ENCODE data around the gene MRO.

MRO gene

GRCh38 chr18:50816419-50817166 is 3.2 kb downstream of the MRO start:
- H3K27me3 ChIP-seq (ENCODE audit: control insufficient read depth, insufficient read depth, low read length) = no peaks in the 10 kb centered on the region
- H3K36me3 ChIP-seq (ENCODE audit: control insufficient read depth, insufficient read depth, low read length) = no peaks in the 10 kb centered on the region
- peaks cover 3% of the 10 kb centered on the region; the same call in 1 of the 2 replicates for H3K4me1 ChIP-seq (ENCODE audit: control insufficient read depth, insufficient read depth, low read length)
- H3K4me3 ChIP-seq (ENCODE audit: low read length) = no peak overlapping the region
- H3K9me3 ChIP-seq (ENCODE audit: control insufficient read depth, insufficient read depth, low read length) = no peaks in the 10 kb centered on the region; the same call in 1 of the 2 replicates
- H3K27ac ChIP-seq (ENCODE audit: low read length) = no peak overlapping the region
- WGBS (ENCODE audit: insufficient coverage, insufficient read length) = no CpG with 5 or more reads among the region's 7 CpGs
- no peak for DNase-seq (ENCODE audit: low read depth, low spot score)

DNA sequence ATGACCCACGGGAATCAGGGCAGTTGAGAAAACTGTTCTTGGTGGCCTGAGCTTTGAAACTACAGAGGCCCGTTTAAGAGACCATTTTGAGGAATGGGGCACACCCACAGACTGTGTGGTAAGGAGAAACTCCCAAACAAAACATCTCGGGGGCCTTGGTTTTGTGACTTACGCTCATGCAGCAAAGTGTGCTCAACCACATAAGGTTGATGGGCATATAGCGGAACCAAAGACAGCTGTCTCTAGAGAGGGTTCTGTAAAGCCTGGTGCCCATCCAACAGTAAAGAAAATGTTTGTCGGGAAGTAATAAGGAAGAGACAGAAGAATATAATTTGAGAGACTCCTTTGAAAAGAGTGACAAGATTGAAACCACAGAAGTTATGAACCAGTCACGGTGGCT is 5.4 kb downstream of the MRO start:
- DNase-seq (ENCODE audit: low read depth, low spot score) = no peak
- WGBS (ENCODE audit: insufficient coverage, insufficient read length) = no CpG with 5 or more reads among the region's 7 CpGs
- no peak overlapping the region for H3K4me3 ChIP-seq (ENCODE audit: low read length)
- H3K27me3 ChIP-seq (ENCODE audit: control insufficient read depth, insufficient read depth, low read length) = no peaks in the 10 kb centered on the region
- no peaks in the 10 kb centered on the region; the same call in 1 of the 2 replicates for H3K9me3 ChIP-seq (ENCODE audit: control insufficient read depth, insufficient read depth, low read length)
- H3K4me1 ChIP-seq (ENCODE audit: control insufficient read depth, insufficient read depth, low read length) = no peaks in the 10 kb centered on the region
- H3K27ac ChIP-seq (ENCODE audit: low read length) = no peak overlapping the region
- H3K36me3 ChIP-seq (ENCODE audit: control insufficient read depth, insufficient read depth, low read length) = no peaks in the 10 kb centered on the region

GRCh38 chr18:50813353-50813752 is 6.5 kb downstream of the MRO start:
- Histone ChIP-seq H3K4me3 (ENCODE audit: low read length) (no peak overlapping the region), H3K4me1 (ENCODE audit: control insufficient read depth, insufficient read depth, low read length) (no peaks in the 10 kb centered on the region), H3K36me3 (ENCODE audit: control insufficient read depth, insufficient read depth, low read length) (no peaks in the 10 kb centered on the region), H3K27me3 (ENCODE audit: control insufficient read depth, insufficient read depth, low read length) (no peaks in the 10 kb centered on the region), H3K9me3 (ENCODE audit: control insufficient read depth, insufficient read depth, low read length) (no peaks in the 10 kb centered on the region; the same call in 1 of the 2 replicates), H3K27ac (ENCODE audit: low read length) (no peak overlapping the region)
- DNase-seq (ENCODE audit: low read depth, low spot score) = no peak
- WGBS (ENCODE audit: insufficient coverage, insufficient read length) = no CpG with 5 or more reads among the region's 2 CpGs

GRCh38 chr18:50812834-50813233 is 7.0 kb downstream of the MRO start:
- Histone ChIP-seq H3K36me3 (ENCODE audit: control insufficient read depth, insufficient read depth, low read length) (no peaks in the 10 kb centered on the region), H3K27me3 (ENCODE audit: control insufficient read depth, insufficient read depth, low read length) (no peaks in the 10 kb centered on the region), H3K9me3 (ENCODE audit: control insufficient read depth, insufficient read depth, low read length) (no peaks in the 10 kb centered on the region; the same call in 1 of the 2 replicates), H3K4me1 (ENCODE audit: control insufficient read depth, insufficient read depth, low read length) (no peaks in the 10 kb centered on the region), H3K27ac (ENCODE audit: low read length) (no peak overlapping the region), H3K4me3 (ENCODE audit: low read length) (no peak overlapping the region)
- DNase-seq (ENCODE audit: low read depth, low spot score) = no peak
- WGBS (ENCODE audit: insufficient coverage, insufficient read length) = no CpG with 5 or more reads among the region's 2 CpGs

GRCh38 chr18:50807176-50807575 is 12.6 kb downstream of the MRO start:
- H3K9me3 ChIP-seq (ENCODE audit: control insufficient read depth, insufficient read depth, low read length) = no peaks in the 10 kb centered on the region; the same call in 1 of the 2 replicates
- WGBS (ENCODE audit: insufficient coverage, insufficient read length) = no CpG with 5 or more reads among the region's 2 CpGs
- no peaks in the 10 kb centered on the region for H3K4me1 ChIP-seq (ENCODE audit: control insufficient read depth, insufficient read depth, low read length)
- no peak overlapping the region for H3K27ac ChIP-seq (ENCODE audit: low read length)
- no peak for DNase-seq (ENCODE audit: low read depth, low spot score)
- H3K36me3 ChIP-seq (ENCODE audit: control insufficient read depth, insufficient read depth, low read length) = no peaks in the 10 kb centered on the region
- H3K27me3 ChIP-seq (ENCODE audit: control insufficient read depth, insufficient read depth, low read length) = no peaks in the 10 kb centered on the region
- H3K4me3 ChIP-seq (ENCODE audit: low read length) = no peak overlapping the region

DNA sequence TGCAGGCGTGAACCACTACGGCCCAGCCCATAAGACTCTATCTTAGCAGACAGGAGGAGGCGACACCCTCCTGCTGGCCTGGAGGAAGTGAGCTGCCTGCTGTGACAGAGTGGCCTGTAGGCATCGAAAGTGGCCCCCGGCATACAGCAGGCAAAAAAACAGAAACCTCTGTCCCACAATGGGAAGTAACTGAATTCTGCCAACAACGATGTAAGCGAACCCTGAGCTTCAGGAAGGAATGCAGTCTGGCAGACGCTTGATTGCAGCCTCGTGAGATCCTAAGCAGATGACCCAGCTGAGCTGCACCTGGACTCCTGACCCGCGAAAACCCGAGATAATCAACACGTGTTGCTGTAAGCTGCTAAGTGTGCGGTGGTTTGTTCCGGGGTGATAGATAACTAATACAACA is 13.6 kb downstream of the MRO start:
- Histone ChIP-seq H3K4me1 (ENCODE audit: control insufficient read depth, insufficient read depth, low read length) (no peaks in the 10 kb centered on the region), H3K27ac (ENCODE audit: low read length) (no peak overlapping the region)
- no CpG with 5 or more reads among the region's 15 CpGs for WGBS (ENCODE audit: insufficient coverage, insufficient read length)

GRCh38 chr18:50805732-50806131 is 14.1 kb downstream of the MRO start:
- no peaks in the 10 kb centered on the region for H3K36me3 ChIP-seq (ENCODE audit: control insufficient read depth, insufficient read depth, low read length)
- no peaks in the 10 kb centered on the region for H3K4me1 ChIP-seq (ENCODE audit: control insufficient read depth, insufficient read depth, low read length)
- no peak for DNase-seq (ENCODE audit: low read depth, low spot score)
- H3K9me3 ChIP-seq (ENCODE audit: control insufficient read depth, insufficient read depth, low read length) = no peaks in the 10 kb centered on the region
- H3K27ac ChIP-seq (ENCODE audit: low read length) = no peak overlapping the region
- WGBS (ENCODE audit: insufficient coverage, insufficient read length) = no CpG with 5 or more reads among the region's 5 CpGs
- H3K4me3 ChIP-seq (ENCODE audit: low read length) = no peak overlapping the region
- H3K27me3 ChIP-seq (ENCODE audit: control insufficient read depth, insufficient read depth, low read length) = no peaks in the 10 kb centered on the region

More for the DNA sequence above, 13.6 kb downstream of the MRO start:
- no peaks in the 10 kb centered on the region for H3K9me3 ChIP-seq (ENCODE audit: control insufficient read depth, insufficient read depth, low read length)
- no peaks in the 10 kb centered on the region for H3K36me3 ChIP-seq (ENCODE audit: control insufficient read depth, insufficient read depth, low read length)
- H3K4me3 ChIP-seq (ENCODE audit: low read length) = no peak overlapping the region
- H3K27me3 ChIP-seq (ENCODE audit: control insufficient read depth, insufficient read depth, low read length) = no peaks in the 10 kb centered on the region
- DNase-seq (ENCODE audit: low read depth, low spot score) = no peak

DNA sequence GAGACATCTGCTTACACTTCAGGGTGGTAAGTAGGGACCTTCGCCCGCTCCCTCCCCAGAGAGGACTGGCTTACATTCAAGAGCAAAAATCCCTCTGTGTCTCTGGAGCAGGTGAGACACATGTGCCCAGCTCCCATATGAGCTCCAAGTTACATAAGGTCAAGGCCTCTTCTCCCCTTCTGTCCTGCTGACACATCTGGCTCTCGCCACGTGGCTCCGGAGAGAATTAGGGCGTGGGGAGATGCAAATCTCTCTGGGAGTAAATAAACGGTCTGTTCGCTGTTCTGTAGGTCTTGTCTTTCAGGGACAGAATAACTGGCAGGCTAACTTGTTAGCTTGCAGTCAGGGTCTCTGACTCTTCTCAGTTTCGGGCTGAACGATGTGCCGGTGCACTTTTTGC is 16.2 kb downstream of the MRO start:
- Histone ChIP-seq H3K27ac (ENCODE audit: low read length) (no peak overlapping the region), H3K9me3 (ENCODE audit: control insufficient read depth, insufficient read depth, low read length) (no peaks in the 10 kb centered on the region), H3K4me3 (ENCODE audit: low read length) (no peak overlapping the region), H3K36me3 (ENCODE audit: control insufficient read depth, insufficient read depth, low read length) (no peaks in the 10 kb centered on the region), H3K27me3 (ENCODE audit: control insufficient read depth, insufficient read depth, low read length) (no peaks in the 10 kb centered on the region), H3K4me1 (ENCODE audit: control insufficient read depth, insufficient read depth, low read length) (no peaks in the 10 kb centered on the region)
- no peak for DNase-seq (ENCODE audit: low read depth, low spot score)
- WGBS (ENCODE audit: insufficient coverage, insufficient read length) = no CpG with 5 or more reads among the region's 11 CpGs

GRCh38 chr18:50802141-50802540 is 17.7 kb downstream of the MRO start:
- no peaks in the 10 kb centered on the region for H3K4me1 ChIP-seq (ENCODE audit: control insufficient read depth, insufficient read depth, low read length)
- no CpG with 5 or more reads among the region's 3 CpGs for WGBS (ENCODE audit: insufficient coverage, insufficient read length)

DNA sequence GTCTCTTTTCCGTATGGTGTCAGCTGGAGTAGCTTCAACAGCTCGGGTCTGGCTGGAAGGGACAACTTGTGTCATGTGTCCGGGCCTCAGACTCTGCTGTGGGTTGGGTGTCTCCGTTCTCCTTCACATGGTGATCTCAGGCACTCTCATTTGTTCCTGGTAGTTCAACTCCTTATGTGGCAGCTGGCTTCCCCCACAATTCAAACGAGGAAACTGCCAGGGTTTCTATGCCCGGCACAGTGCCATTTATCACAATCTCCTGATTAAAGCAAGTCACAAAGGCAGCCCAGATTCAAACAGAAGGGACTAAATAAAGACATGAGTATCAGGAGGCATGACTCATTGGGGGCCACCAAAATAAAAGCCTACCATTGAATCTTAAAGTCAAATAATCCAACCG is 22.7 kb downstream of the MRO start:
- Histone ChIP-seq H3K27me3 (ENCODE audit: control insufficient read depth, insufficient read depth, low read length) (no peaks in the 10 kb centered on the region), H3K4me1 (ENCODE audit: control insufficient read depth, insufficient read depth, low read length) (no peaks in the 10 kb centered on the region), H3K27ac (ENCODE audit: low read length) (no peak overlapping the region), H3K9me3 (ENCODE audit: control insufficient read depth, insufficient read depth, low read length) (no peaks in the 10 kb centered on the region), H3K4me3 (ENCODE audit: low read length) (no peak overlapping the region), H3K36me3 (ENCODE audit: control insufficient read depth, insufficient read depth, low read length) (no peaks in the 10 kb centered on the region)
- no CpG with 5 or more reads among the region's 7 CpGs for WGBS (ENCODE audit: insufficient coverage, insufficient read length)
- no peak for DNase-seq (ENCODE audit: low read depth, low spot score)

More at GRCh38 chr18:50802141-50802540, 17.7 kb downstream of the MRO start:
- no peak overlapping the region for H3K4me3 ChIP-seq (ENCODE audit: low read length)
- H3K27ac ChIP-seq (ENCODE audit: low read length) = no peak overlapping the region
- H3K36me3 ChIP-seq (ENCODE audit: control insufficient read depth, insufficient read depth, low read length) = no peaks in the 10 kb centered on the region
- DNase-seq (ENCODE audit: low read depth, low spot score) = no peak
- no peaks in the 10 kb centered on the region for H3K9me3 ChIP-seq (ENCODE audit: control insufficient read depth, insufficient read depth, low read length)
- H3K27me3 ChIP-seq (ENCODE audit: control insufficient read depth, insufficient read depth, low read length) = no peaks in the 10 kb centered on the region

DNA sequence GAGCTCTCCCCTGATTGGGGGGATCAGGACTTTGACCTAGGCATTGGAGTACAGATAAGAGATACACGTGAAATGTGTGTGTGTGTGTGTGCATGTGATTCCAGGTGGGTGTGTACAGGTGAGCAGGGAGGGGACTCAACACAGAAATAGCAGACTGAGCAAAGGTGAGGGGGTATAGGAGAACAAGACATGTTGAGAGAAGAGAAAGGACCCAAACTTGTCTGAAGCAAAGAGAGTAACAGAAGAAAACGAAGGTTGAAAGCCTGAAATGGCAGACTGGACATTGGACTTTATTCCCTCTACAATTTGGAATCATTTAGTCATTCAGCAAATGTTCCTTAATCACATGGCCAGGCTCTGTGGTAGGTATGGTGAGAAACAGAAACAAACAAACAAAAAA is 23.3 kb downstream of the MRO start:
- Histone ChIP-seq H3K4me3 (ENCODE audit: low read length) (no peak overlapping the region), H3K27me3 (ENCODE audit: control insufficient read depth, insufficient read depth, low read length) (no peaks in the 10 kb centered on the region), H3K36me3 (ENCODE audit: control insufficient read depth, insufficient read depth, low read length) (no peaks in the 10 kb centered on the region), H3K27ac (ENCODE audit: low read length) (no peak overlapping the region), H3K4me1 (ENCODE audit: control insufficient read depth, insufficient read depth, low read length) (no peaks in the 10 kb centered on the region), H3K9me3 (ENCODE audit: control insufficient read depth, insufficient read depth, low read length) (no peaks in the 10 kb centered on the region)
- no CpG with 5 or more reads among the region's 2 CpGs for WGBS (ENCODE audit: insufficient coverage, insufficient read length)
- no peak for DNase-seq (ENCODE audit: low read depth, low spot score)

Data from iPS DF 6.9 (cell line).